ENCODE data around the gene TMTC1. TPM values are rescaled to one million over a fixed set of nuclear protein-coding genes. Genes with fewer than 3 reads are reported as not detected.

Gene TMTC1
- polyA plus RNA-seq, 1 of the 3 experiments (the other 2 are of a cell fraction), result 0.13 TPM

GRCh38 chr12:29671742-29672141 is 112.0 kb downstream of the TMTC1 start:
- no peak for TF ChIP-seq RXRA (IDR thresholded peaks at IDR 0.05; ENCODE audit: borderline replicate concordance, low read depth)
- no peak for TF ChIP-seq JUND (IDR thresholded peaks at IDR 0.05)
- no peak for TF ChIP-seq FOXJ3 (CRISPR knock-in tag; IDR thresholded peaks at IDR 0.05)
- no peak for TF ChIP-seq CTCF (IDR thresholded peaks at IDR 0.05)
- TF ChIP-seq USF1 (IDR thresholded peaks at IDR 0.05; ENCODE audit: borderline replicate concordance, low read depth), result no peak
- TF ChIP-seq EP300 (IDR thresholded peaks at IDR 0.05; ENCODE audit: borderline replicate concordance in 1 of 2, low read depth in 1 of 2, low read length in 1 of 2), result no peak
- no peak for TF ChIP-seq GATA2 (CRISPR knock-in tag; IDR thresholded peaks at IDR 0.05)
- TF ChIP-seq, protein P1, sequence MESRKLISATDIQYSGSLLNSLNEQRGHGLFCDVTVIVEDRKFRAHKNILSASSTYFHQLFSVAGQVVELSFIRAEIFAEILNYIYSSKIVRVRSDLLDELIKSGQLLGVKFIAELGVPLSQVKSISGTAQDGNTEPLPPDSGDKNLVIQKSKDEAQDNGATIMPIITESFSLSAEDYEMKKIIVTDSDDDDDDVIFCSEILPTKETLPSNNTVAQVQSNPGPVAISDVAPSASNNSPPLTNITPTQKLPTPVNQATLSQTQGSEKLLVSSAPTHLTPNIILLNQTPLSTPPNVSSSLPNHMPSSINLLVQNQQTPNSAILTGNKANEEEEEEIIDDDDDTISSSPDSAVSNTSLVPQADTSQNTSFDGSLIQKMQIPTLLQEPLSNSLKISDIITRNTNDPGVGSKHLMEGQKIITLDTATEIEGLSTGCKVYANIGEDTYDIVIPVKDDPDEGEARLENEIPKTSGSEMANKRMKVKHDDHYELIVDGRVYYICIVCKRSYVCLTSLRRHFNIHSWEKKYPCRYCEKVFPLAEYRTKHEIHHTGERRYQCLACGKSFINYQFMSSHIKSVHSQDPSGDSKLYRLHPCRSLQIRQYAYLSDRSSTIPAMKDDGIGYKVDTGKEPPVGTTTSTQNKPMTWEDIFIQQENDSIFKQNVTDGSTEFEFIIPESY (IDR thresholded peaks at IDR 0.05; ENCODE audit: borderline replicate concordance, low read depth), result no peak
- TF ChIP-seq RAD21 (IDR thresholded peaks at IDR 0.05; ENCODE audit: low read length), result no peak
- no peak for TF ChIP-seq PBX3 (IDR thresholded peaks at IDR 0.05)
- no peak for TF ChIP-seq RFX5 (IDR thresholded peaks at IDR 0.05; ENCODE audit: low read length)
- Histone ChIP-seq H3K4me1 (ENCODE audit: control insufficient read depth in 1 of 2, insufficient read depth in 2 of 2, low read depth in 1 of 2, low read length in 1 of 2) (peaks cover 0 to 4% of the 10 kb centered on the region in 2 experiments; a peak in 1 of 4 replicates), H3K4me2 (no peak overlapping the region), H3K9me2 (no peaks in the 10 kb centered on the region), H3K27ac (ENCODE audit: low read depth in 2 of 2, low read length in 1 of 2) (no peak overlapping the region), H3K79me2 (ENCODE audit: insufficient read depth) (no peaks in the 10 kb centered on the region), H3F3A (replicated peaks; ENCODE audit: insufficient read depth) (no peaks in the 10 kb centered on the region), H4K20me1 (ENCODE audit: insufficient read depth) (no peaks in the 10 kb centered on the region), H2AFZ (ENCODE audit: low read depth) (no peak overlapping the region), H3K9me3 (no peaks in the 10 kb centered on the region), H3K4me3 (ENCODE audit: low read depth in 2 of 2, low read length in 1 of 2) (no peak overlapping the region), H3K27me3 (ENCODE audit: insufficient read depth) (no peaks in the 10 kb centered on the region), H3K36me3 (replicated peaks in 1 of 2; ENCODE audit: control insufficient read depth in 1 of 2, insufficient read depth in 2 of 2, low read length in 1 of 2) (no peaks in the 10 kb centered on the region), H3K9ac (no peak overlapping the region)
- CTCF ChIA-PET, result no interaction called here
- WGBS (ENCODE audit: low lambda C conversion rate), result 39% methylated on average over 2 of the region's 2 CpGs
- POLR2A ChIA-PET, result no interaction called here
- DNase-seq, result no peak

DNA sequence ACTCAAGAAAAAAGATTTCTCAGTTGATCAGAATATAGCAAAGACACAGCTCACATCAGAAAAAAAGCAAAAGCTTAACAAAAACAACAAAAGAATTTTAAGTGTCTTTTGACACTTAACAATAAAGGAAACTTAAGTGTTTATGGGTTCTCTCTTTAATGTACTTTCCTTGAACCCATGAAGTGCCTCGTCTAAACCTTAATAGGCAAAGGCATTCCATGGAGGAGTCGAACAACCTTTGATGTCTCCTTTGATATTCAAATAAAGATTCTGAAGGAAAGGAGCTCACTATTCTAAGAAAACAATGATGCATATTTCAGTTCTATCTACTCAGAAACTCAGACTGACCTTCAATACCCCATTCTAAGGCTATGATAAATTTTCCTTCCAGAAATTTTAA is 116.7 kb downstream of the TMTC1 start:
- POLR2A ChIA-PET, result no interaction called here
- H3K4me1 ChIP-seq (ENCODE audit: control insufficient read depth in 1 of 2, insufficient read depth in 2 of 2, low read depth in 1 of 2, low read length in 1 of 2), result no peaks in the 10 kb centered on the region
- H3F3A ChIP-seq (replicated peaks; ENCODE audit: insufficient read depth), result no peaks in the 10 kb centered on the region
- H3K4me3 ChIP-seq (ENCODE audit: low read depth in 2 of 2, low read length in 1 of 2), result no peak overlapping the region
- CTCF ChIA-PET, result interaction anchor here (1.4 kb wide), 1 partner anchor 18 kb away, joined by 3 read pairs; no protein-coding TSS in a partner anchor
- TF ChIP-seq TAF1 (IDR thresholded peaks at IDR 0.05; ENCODE audit: borderline replicate concordance, low read depth, low read length), result no peak
- no peak for TF ChIP-seq USF2 (IDR thresholded peaks at IDR 0.05; ENCODE audit: borderline replicate concordance, low read depth, low read length)
- TF ChIP-seq POLR2AphosphoS5 (IDR thresholded peaks at IDR 0.05; ENCODE audit: low read depth, low read length), result no peak
- no peak for TF ChIP-seq SMC3 (IDR thresholded peaks at IDR 0.05; ENCODE audit: low read depth, low read length)
- no peak for TF ChIP-seq EZH2phosphoT487 (IDR thresholded peaks at IDR 0.05; ENCODE audit: borderline replicate concordance, low read depth)
- TF ChIP-seq, protein P2, sequence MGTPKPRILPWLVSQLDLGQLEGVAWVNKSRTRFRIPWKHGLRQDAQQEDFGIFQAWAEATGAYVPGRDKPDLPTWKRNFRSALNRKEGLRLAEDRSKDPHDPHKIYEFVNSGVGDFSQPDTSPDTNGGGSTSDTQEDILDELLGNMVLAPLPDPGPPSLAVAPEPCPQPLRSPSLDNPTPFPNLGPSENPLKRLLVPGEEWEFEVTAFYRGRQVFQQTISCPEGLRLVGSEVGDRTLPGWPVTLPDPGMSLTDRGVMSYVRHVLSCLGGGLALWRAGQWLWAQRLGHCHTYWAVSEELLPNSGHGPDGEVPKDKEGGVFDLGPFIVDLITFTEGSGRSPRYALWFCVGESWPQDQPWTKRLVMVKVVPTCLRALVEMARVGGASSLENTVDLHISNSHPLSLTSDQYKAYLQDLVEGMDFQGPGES (IDR thresholded peaks at IDR 0.05; ENCODE audit: low read depth, low read length), result no peak
- TF ChIP-seq RFX5 (IDR thresholded peaks at IDR 0.05; ENCODE audit: low read length), result no peak
- no peak for TF ChIP-seq USF1 (IDR thresholded peaks at IDR 0.05; ENCODE audit: borderline replicate concordance, low read depth)
- no peak for TF ChIP-seq NRF1 (IDR thresholded peaks at IDR 0.05; ENCODE audit: low read depth, low read length)
- no peak for TF ChIP-seq FOXM1 (IDR thresholded peaks at IDR 0.05; ENCODE audit: low read depth)
- H3K27ac ChIP-seq (ENCODE audit: low read depth in 2 of 2, low read length in 1 of 2), result no peak overlapping the region
- no peaks in the 10 kb centered on the region for H3K36me3 ChIP-seq (replicated peaks in 1 of 2; ENCODE audit: control insufficient read depth in 1 of 2, insufficient read depth in 2 of 2, low read length in 1 of 2)
- no peaks in the 10 kb centered on the region for H4K20me1 ChIP-seq (ENCODE audit: insufficient read depth)
- H3K9ac ChIP-seq, result no peak overlapping the region
- no peaks in the 10 kb centered on the region for H3K9me3 ChIP-seq
- no peak overlapping the region for H3K4me2 ChIP-seq
- no peaks in the 10 kb centered on the region for H3K9me2 ChIP-seq
- no peaks in the 10 kb centered on the region for H3K79me2 ChIP-seq (ENCODE audit: insufficient read depth)
- no peak overlapping the region for H2AFZ ChIP-seq (ENCODE audit: low read depth)
- no peaks in the 10 kb centered on the region for H3K27me3 ChIP-seq (ENCODE audit: insufficient read depth)
- WGBS (ENCODE audit: low lambda C conversion rate), result 62% methylated on average over 2 of the region's 2 CpGs
- DNase-seq, result no peak
